ENCODE results near the gene EIF3M.

GRCh38 chr11:32549611-32550187, 33.9 kb upstream of the EIF3M start:
- TF ChIP-seq CTCF (IDR thresholded peaks at IDR 0.05) (no peak), POLR2A (IDR thresholded peaks at IDR 0.05) (no peak)

Measured in suprapubic skin (tissue), 3 donors.